Fibroblast of skin of left quadriceps (primary cell): ENCODE measurements around the gene NETO1.

Experiments
- DNase-seq, 2 experiments: peaks; one replicate each; pipeline ENCODE4 v3.0.0-alpha.2; 2013; ENCODE audit warnings: low read depth in 2 of 2

NETO1 gene

GRCh38 chr18:72726201-72726600, 141.6 kb downstream of the NETO1 start:
- DNase-seq = no peak

DNA sequence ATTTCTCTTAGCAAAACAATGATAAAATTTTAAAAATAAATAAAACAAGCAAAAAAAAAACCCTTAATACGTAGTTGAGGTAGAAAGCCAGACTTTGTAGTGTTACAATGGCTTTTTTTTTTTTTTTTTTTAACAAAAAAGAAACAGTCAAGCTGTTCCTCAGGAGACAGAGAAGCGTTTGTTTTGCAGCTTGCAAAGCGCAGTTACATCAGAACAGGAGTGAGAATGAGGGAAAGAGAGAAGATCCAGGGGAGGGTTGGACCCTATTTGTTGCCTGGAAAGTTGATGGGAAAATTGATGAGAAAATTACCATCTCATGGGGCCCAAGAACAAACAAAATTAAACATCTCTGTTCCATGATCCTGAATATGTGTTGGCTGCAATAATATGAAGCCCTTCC, 146.5 kb downstream of the NETO1 start:
- no peak for DNase-seq

DNA sequence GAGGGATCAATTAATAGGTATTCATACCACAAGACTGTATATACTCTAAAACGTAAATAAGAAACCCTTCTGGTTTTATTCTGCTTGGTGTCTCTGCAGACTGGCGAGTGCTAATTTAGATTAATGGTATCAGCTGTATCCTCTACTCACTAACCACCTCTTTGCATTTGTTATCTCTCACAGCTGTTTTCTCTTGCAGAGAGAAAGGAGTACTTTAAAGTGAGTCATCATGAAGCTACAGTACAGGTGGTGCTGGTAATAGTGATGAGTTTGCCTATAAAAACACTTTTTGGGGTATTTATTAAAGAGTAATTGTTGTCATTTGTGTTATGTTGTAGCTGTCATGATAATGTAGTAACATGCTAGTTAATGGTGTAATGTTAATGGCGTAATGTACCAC, 147.7 kb downstream of the NETO1 start:
- DNase-seq = no peak

- DNase-seq = no peak
Measured at GRCh38 chr18:72704202-72704601, 163.6 kb downstream of the NETO1 start.

- DNase-seq = no peak
Measured at GRCh38 chr18:72700961-72701710, 166.7 kb downstream of the NETO1 start.

DNA sequence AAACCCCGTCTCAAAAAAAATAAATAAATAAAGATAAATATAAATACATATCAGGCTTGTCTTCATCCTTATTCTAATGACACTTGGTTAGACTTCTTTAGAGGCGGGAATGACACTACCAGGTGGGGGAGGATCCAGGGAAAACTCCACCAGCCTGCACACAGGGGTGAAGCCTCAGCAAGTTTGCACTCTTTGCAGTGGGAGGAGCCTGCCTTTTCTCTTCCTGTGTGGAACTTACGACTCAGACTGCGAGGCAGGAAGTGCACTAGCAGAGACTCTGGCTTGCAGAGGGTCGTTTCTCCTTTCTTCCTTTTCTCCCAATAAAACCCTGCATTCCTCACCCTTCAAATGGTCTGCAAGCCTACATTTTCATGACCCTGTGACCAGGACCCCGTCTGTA, 170.1 kb downstream of the NETO1 start:
- DNase-seq = no peak

DNA sequence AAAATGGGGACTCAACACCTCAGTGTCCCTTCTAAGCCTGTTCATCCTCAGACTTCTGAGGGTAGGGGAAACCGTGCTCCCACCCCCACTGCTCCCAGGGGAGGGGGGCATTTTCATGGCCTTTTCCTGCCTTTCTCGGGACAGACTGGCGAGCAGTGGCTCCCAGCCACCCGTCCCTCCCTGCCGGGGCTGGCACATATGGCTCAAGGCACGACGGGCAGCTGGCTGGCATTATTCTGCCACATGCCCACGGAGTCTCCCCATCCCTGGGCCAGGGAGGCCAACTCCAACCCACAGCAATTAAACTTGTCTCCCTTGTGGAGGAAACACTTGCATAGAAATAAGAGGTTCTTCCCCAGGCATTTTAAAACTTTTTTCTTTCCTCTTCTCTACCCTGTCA, 175.2 kb downstream of the NETO1 start:
- no peak for DNase-seq
